GM23248 (cell line): ENCODE results near the gene MYPN. TPM values are rescaled to one million over a fixed set of nuclear protein-coding genes. Genes with fewer than 3 reads are reported as not detected.

Experiments used
- DNase-seq: peaks from one replicate; pipeline ENCODE4 v3.0.0-alpha.2; 2015
- H2AFZ ChIP-seq: fragments of 200-600 bp; sonication (generic); 2 replicates; pipeline ENCODE4 v1.6.1; 2016; ENCODE audit warnings: antibody characterized with exemption
- H3F3A ChIP-seq: fragments of 200-600 bp; sonication (generic); 2 replicates; pipeline ENCODE4 v1.6.1; 2016; ENCODE audit warnings: mild to moderate bottlenecking, antibody characterized with exemption, mixed run types; ENCODE audit not compliant: insufficient read depth
- H3K27ac ChIP-seq: fragments of 200-600 bp; sonication (generic); 2 replicates; pipeline ENCODE4 v1.5.1; 2016; ENCODE audit warnings: mild to moderate bottlenecking
- H3K27me3 ChIP-seq: fragments of 200-600 bp; sonication (generic); replicated peaks from 2 replicates; pipeline ENCODE4 v1.6.1; 2016; ENCODE audit warnings: mild to moderate bottlenecking; ENCODE audit not compliant: insufficient read depth
- H3K36me3 ChIP-seq: fragments of 200-600 bp; sonication (generic); 2 replicates; pipeline ENCODE4 v1.6.1; 2016; ENCODE audit warnings: low read depth, mild to moderate bottlenecking
- H3K4me1 ChIP-seq: fragments of 200-600 bp; sonication (generic); 2 replicates; pipeline ENCODE4 v1.6.1; 2016; ENCODE audit warnings: mild to moderate bottlenecking; ENCODE audit not compliant: insufficient read depth
- H3K4me2 ChIP-seq: fragments of 200-600 bp; sonication (generic); one replicate; pipeline ENCODE4 v1.6.1; 2016; ENCODE audit warnings: mild to moderate bottlenecking; ENCODE audit not compliant: unreplicated experiment
- H3K4me3 ChIP-seq: fragments of 200-600 bp; sonication (generic); 2 replicates; pipeline ENCODE4 v1.5.1; 2016; ENCODE audit warnings: mild to moderate bottlenecking
- H3K79me2 ChIP-seq: fragments of 200-600 bp; sonication (generic); 2 replicates; pipeline ENCODE4 v1.6.1; 2016; ENCODE audit warnings: mild to moderate bottlenecking; ENCODE audit not compliant: insufficient read depth
- H3K9ac ChIP-seq: fragments of 200-600 bp; sonication (generic); 2 replicates; pipeline ENCODE4 v1.6.1; 2016; ENCODE audit warnings: mild to moderate bottlenecking
- H3K9me2 ChIP-seq: fragments of 200-600 bp; sonication (generic); 2 replicates; pipeline ENCODE4 v1.6.1; 2016; ENCODE audit warnings: mixed run types, mild to moderate bottlenecking, moderate library complexity; ENCODE audit not compliant: insufficient read depth
- H3K9me3 ChIP-seq: fragments of 200-600 bp; sonication (generic); one replicate; pipeline ENCODE4 v1.6.1; 2017; ENCODE audit warnings: low read depth
- H4K20me1 ChIP-seq: fragments of 200-600 bp; sonication (generic); 2 replicates; pipeline ENCODE4 v1.6.0; 2016; ENCODE audit not compliant: insufficient read depth
- EZH2 ChIP-seq: fragments of 200-600 bp; sonication (generic); IDR thresholded peaks from 2 replicates; pipeline ENCODE4 v1.6.1; 2018; ENCODE audit warnings: antibody characterized with exemption, mild to moderate bottlenecking; ENCODE audit not compliant: insufficient read depth, poor library complexity, severe bottlenecking
- EZH2phosphoT487 ChIP-seq: fragments of 200-600 bp; sonication (generic); IDR thresholded peaks from 2 replicates; pipeline ENCODE4 v1.6.1; 2018; ENCODE audit warnings: antibody characterized with exemption, moderate library complexity, mild to moderate bottlenecking, low read depth; ENCODE audit not compliant: insufficient read depth
- WGBS, 2 experiments: methylation state at CpG; one replicate each; pipeline ENCODE4 v1.1.6; 2015 to 2017; ENCODE audit warnings: low lambda C conversion rate in 2 of 2, low coverage in 1 of 2; ENCODE audit errors: missing lambda C conversion rate in 2 of 2; 5-methylcytosine and 5-hydroxymethylcytosine counted together
- in situ Hi-C: fragments of 300-500 bp; cut with MboI; formaldehyde crosslinking; loops from 2 replicates; pipeline ENCODE4 v1.15.0; 2020
- polyA plus RNA-seq: library from polyadenylated mRNA; unstranded; fragments of >200 nt; fragmentation: Nextera tagmentation; extraction: Ambion mirVana; gene quantifications from 2 replicates; pipeline ENCODE4 v1.2.1, GENCODE V29; 2016
- total RNA-seq: library from RNA; depleted of rRNA; stranded (reverse); fragments of >200 nt; shearing (Covaris generic); gene quantifications from 2 replicates; pipeline ENCODE4 v1.2.3, GENCODE V29; 2014

The MYPN gene
- total and polyA plus RNA-seq, 2 experiments from 2014 or later = 9.2 to 14.5 TPM

- Histone ChIP-seq H3K9me3 (no peaks in the 10 kb centered on the region), H3K9ac (no peak overlapping the region), H3K4me2 (no peak overlapping the region), H2AFZ (no peak overlapping the region), H3K4me3 (no peak overlapping the region), H4K20me1 (no peaks in the 10 kb centered on the region), H3K27me3 (no peaks in the 10 kb centered on the region), H3F3A (peaks cover 23% of the 10 kb centered on the region), H3K36me3 (peaks cover 34% of the 10 kb centered on the region), H3K27ac (no peak overlapping the region), H3K4me1 (peaks cover 9% of the 10 kb centered on the region), H3K79me2 (peaks cover 17% of the 10 kb centered on the region), H3K9me2 (no peaks in the 10 kb centered on the region)
- WGBS, 2 experiments = 77 to 84% methylated on average over 3 of the region's 3 CpGs
- no peak for DNase-seq
- in situ Hi-C loops = no loop called here
- TF ChIP-seq EZH2phosphoT487 (no peak), EZH2 (no peak)
These were observed 87.4 kb downstream of the MYPN start for GRCh38 chr10:68196701-68197100.

- in situ Hi-C loops = no loop called here
- H3K9me2 ChIP-seq = no peaks in the 10 kb centered on the region
- no peaks in the 10 kb centered on the region for H3K9me3 ChIP-seq
- H3F3A ChIP-seq = peaks cover 39% of the 10 kb centered on the region
- no peaks in the 10 kb centered on the region for H3K79me2 ChIP-seq
- H3K4me2 ChIP-seq = peak overlapping the region; percentile 63
- WGBS, 2 experiments = 3 to 4% methylated on average over 5 of the region's 5 CpGs
- peak overlapping the region; percentile 34 for H3K9ac ChIP-seq
- peak overlapping the region; percentile 21; the same call in 1 of the 2 replicates for H2AFZ ChIP-seq
- H4K20me1 ChIP-seq = no peaks in the 10 kb centered on the region
- H3K4me3 ChIP-seq = peak overlapping the region; percentile 47
- TF ChIP-seq EZH2phosphoT487 = no peak
- no peak for TF ChIP-seq EZH2
- peak overlapping the region; percentile 65 for H3K27ac ChIP-seq
- H3K27me3 ChIP-seq = no peaks in the 10 kb centered on the region
- DNase-seq = peak; percentile 94
- H3K4me1 ChIP-seq = peaks cover 11% of the 10 kb centered on the region
- peaks cover 17% of the 10 kb centered on the region; the same call in 1 of the 2 replicates for H3K36me3 ChIP-seq
These were observed 93.7 kb downstream of the MYPN start for GRCh38 chr10:68202960-68203353.

GRCh38 chr10:68208424-68209042, 99.2 kb downstream of the MYPN start:
- H3K9ac ChIP-seq = 0 out of 2 replicates have a peak overlapping the region, but pooled peaks have one; percentile 31
- no peaks in the 10 kb centered on the region for H3K9me3 ChIP-seq
- no peaks in the 10 kb centered on the region for H3K9me2 ChIP-seq
- H3K79me2 ChIP-seq = no peaks in the 10 kb centered on the region
- in situ Hi-C loops = loop anchor here (5.0 kb wide), 1 partner anchor 131 kb away; the partner anchor contains the start of gene HERC4
- no peaks in the 10 kb centered on the region for H4K20me1 ChIP-seq
- H3K4me1 ChIP-seq = peaks cover 4% of the 10 kb centered on the region; the same call in 1 of the 2 replicates
- peak; percentile 81 for DNase-seq
- no peaks in the 10 kb centered on the region for H3K27me3 ChIP-seq
- H2AFZ ChIP-seq = peak overlapping the region; percentile 70
- H3K36me3 ChIP-seq = no peaks in the 10 kb centered on the region
- WGBS, 2 experiments = 45% methylated on average over 10 of the region's 10 CpGs
- TF ChIP-seq EZH2phosphoT487 (no peak), EZH2 (no peak)
- H3K4me3 ChIP-seq = no peak overlapping the region
- H3F3A ChIP-seq = 0 out of 2 replicates have a peak, but pooled peaks cover 26% of the 10 kb centered on the region
- peak overlapping the region; percentile 5; the same call in 1 of the 2 replicates for H3K27ac ChIP-seq
- H3K4me2 ChIP-seq = no peak overlapping the region

- in situ Hi-C loops = loop anchor here (10.0 kb wide), 1 partner anchor 93 kb away; no protein-coding TSS in a partner anchor
These were observed 102.4 kb downstream of the MYPN start for GRCh38 chr10:68211669-68212068.

More at GRCh38 chr10:68211669-68212068, 102.4 kb downstream of the MYPN start:
- no peak overlapping the region for H3K4me3 ChIP-seq
- H3K9me3 ChIP-seq = no peaks in the 10 kb centered on the region
- H3K27me3 ChIP-seq = no peaks in the 10 kb centered on the region
- no peaks in the 10 kb centered on the region for H3K79me2 ChIP-seq
- WGBS, 2 experiments = 32 to 46% methylated on average over 1 of the region's 1 CpG
- no peaks in the 10 kb centered on the region for H3K9me2 ChIP-seq
- H3K36me3 ChIP-seq = no peaks in the 10 kb centered on the region
- 0 out of 2 replicates have a peak, but pooled peaks cover 21% of the 10 kb centered on the region for H3F3A ChIP-seq
- TF ChIP-seq EZH2 = no peak
- no peak for TF ChIP-seq EZH2phosphoT487
- H4K20me1 ChIP-seq = no peaks in the 10 kb centered on the region
- H2AFZ ChIP-seq = no peak overlapping the region
- H3K9ac ChIP-seq = no peak overlapping the region
- peaks cover 4% of the 10 kb centered on the region; the same call in 1 of the 2 replicates for H3K4me1 ChIP-seq
- H3K27ac ChIP-seq = no peak overlapping the region
- no peak overlapping the region for H3K4me2 ChIP-seq
- DNase-seq = no peak
